RWPE2 (cell line): ENCODE measurements around the gene SLMAP.

Experiments
- ATAC-seq: fragments of 200-7000 bp; cut with Tn5 transposase; 3 replicates; pipeline ENCODE4 v1.9.1; 2021; ENCODE audit warnings: low read depth
- DNase-seq: peaks from one replicate; pipeline ENCODE4 v3.0.0-alpha.2; 2020; ENCODE audit warnings: low spot score
- H3K27ac ChIP-seq: fragments of 450-650 bp; 2 replicates; pipeline ENCODE4 v1.5.1; 2017; ENCODE audit warnings: mild to moderate bottlenecking; ENCODE audit not compliant: poor library complexity, severe bottlenecking
- H3K27me3 ChIP-seq: fragments of 250-450 bp; sonication (Bioruptor Pico); 2 replicates; pipeline ENCODE4 v1.5.1; 2021; ENCODE audit warnings: mild to moderate bottlenecking, moderate library complexity; ENCODE audit not compliant: insufficient read depth, poor library complexity, severe bottlenecking
- H3K36me3 ChIP-seq: fragments of 250-450 bp; sonication (Bioruptor Pico); 2 replicates; pipeline ENCODE4 v1.5.1; 2020; ENCODE audit warnings: low read depth, mild to moderate bottlenecking, moderate library complexity
- H3K4me1 ChIP-seq: fragments of 250-450 bp; sonication (Bioruptor Pico); 2 replicates; pipeline ENCODE4 v1.5.1; 2021; ENCODE audit warnings: mild to moderate bottlenecking, moderate library complexity; ENCODE audit not compliant: insufficient read depth, poor library complexity, severe bottlenecking
- H3K4me3 ChIP-seq: fragments of 250-450 bp; sonication (Bioruptor Pico); 2 replicates; pipeline ENCODE4 v1.5.1; 2021; ENCODE audit warnings: mild to moderate bottlenecking, moderate library complexity; ENCODE audit not compliant: severe bottlenecking
- H3K9me3 ChIP-seq: fragments of 250-450 bp; sonication (Bioruptor Pico); 2 replicates; pipeline ENCODE4 v1.5.1; 2021; ENCODE audit warnings: mild to moderate bottlenecking, moderate library complexity; ENCODE audit not compliant: severe bottlenecking
- CTCF ChIP-seq: fragments of 450-650 bp; IDR thresholded peaks from one replicate; pipeline ENCODE4 v1.5.1; 2017; ENCODE audit warnings: mild to moderate bottlenecking, moderate library complexity; ENCODE audit not compliant: poor library complexity, severe bottlenecking

Gene SLMAP

DNA sequence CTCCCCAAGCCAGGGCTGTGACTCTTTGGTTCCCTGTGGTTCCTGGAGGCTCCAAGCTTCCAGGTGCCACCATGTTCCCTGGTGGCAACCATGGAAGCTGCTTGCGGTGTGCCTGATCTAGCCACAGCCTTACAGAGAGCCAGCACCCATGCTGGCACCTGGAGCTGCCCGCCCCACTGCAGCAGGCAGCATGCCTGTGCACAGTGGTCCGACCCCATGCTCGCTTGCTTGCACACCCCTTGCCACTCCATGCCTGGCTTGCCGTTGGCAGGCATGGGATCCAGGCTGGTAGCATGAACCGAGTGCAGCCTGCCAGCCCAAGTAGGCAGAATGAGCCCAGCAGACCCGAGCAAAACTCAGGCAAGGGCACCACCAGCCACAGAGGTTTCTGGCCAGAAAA is 53.9 kb downstream of the SLMAP start:
- no peak for TF ChIP-seq CTCF
- Histone ChIP-seq H3K27me3 (no peaks in the 10 kb centered on the region), H3K27ac (no peak overlapping the region), H3K4me1 (peaks cover 6% of the 10 kb centered on the region), H3K36me3 (no peaks in the 10 kb centered on the region), H3K9me3 (no peaks in the 10 kb centered on the region), H3K4me3 (no peak overlapping the region)
- no peak for ATAC-seq
- DNase-seq = no peak

DNA sequence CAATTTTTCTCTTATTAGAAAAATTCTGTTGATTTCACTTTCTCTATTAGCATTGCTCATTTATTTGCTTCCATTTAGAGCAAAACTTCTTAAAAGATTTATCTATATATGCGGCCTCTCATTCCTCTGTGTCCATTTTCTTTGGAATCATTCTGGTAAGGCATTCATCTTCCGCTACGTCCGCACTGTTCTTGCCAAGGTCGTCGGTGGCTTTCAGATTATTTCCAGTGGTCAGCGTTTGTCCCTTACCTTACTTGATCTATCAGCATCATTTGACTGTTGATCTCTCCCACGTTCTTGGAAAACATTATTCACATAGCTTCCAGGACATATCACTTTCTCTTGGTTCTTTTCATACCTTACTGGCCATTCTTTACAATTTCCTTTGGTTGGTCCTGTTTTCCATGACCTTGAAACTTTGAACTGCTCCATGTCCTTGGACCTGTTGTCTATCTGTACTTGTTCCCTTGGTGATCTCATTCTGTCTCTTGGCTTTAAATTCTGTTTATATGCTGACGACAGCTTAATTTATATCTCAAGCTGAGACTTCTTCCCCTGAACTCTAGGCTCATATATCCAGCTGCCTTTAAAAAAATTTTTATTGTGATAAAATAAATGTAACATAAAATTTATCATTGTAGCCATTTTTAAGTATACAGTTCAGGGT is 54.5 kb downstream of the SLMAP start:
- no peak for DNase-seq
- no peaks in the 10 kb centered on the region for H3K9me3 ChIP-seq
- no peaks in the 10 kb centered on the region for H3K27me3 ChIP-seq
- no peak overlapping the region for H3K27ac ChIP-seq
- TF ChIP-seq CTCF = no peak
- no peak overlapping the region for H3K4me3 ChIP-seq
- ATAC-seq = no peak
- H3K36me3 ChIP-seq = no peaks in the 10 kb centered on the region
- H3K4me1 ChIP-seq = peaks cover under 1% of the 10 kb centered on the region

DNA sequence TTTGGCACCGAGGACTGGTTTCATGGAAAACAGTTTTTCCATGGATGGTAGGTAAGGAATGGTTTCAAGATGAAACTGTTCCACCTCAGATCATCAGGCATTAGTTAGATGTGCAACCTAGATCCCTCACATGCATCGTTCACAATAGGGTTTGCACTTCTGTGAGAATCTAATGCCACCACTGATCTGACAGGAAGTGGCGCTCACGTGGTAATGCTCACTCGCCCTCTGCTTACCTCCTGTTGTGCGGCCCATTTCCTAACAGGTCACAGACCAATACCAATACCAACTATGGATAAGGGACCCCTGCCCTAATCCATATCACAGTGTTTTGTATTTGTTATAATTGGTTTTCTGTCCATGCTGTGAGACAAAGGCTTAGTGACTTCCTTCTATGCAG is 58.9 kb downstream of the SLMAP start:
- TF ChIP-seq CTCF = no peak
- ATAC-seq (no peak), DNase-seq (no peak)
- no peaks in the 10 kb centered on the region for H3K27me3 ChIP-seq
- H3K36me3 ChIP-seq = no peaks in the 10 kb centered on the region
- no peak overlapping the region for H3K4me3 ChIP-seq
- H3K9me3 ChIP-seq = no peaks in the 10 kb centered on the region
- no peak overlapping the region for H3K27ac ChIP-seq
- peaks cover 6% of the 10 kb centered on the region for H3K4me1 ChIP-seq

GRCh38 chr3:57816471-57817095 is 60.5 kb downstream of the SLMAP start:
- ATAC-seq (peak; percentile 36; the same call in 1 of the 3 replicates), DNase-seq (no peak)
- Histone ChIP-seq H3K4me3 (no peak overlapping the region), H3K27ac (no peak overlapping the region), H3K27me3 (no peaks in the 10 kb centered on the region), H3K36me3 (no peaks in the 10 kb centered on the region), H3K9me3 (no peaks in the 10 kb centered on the region), H3K4me1 (peaks cover 9% of the 10 kb centered on the region)
- no peak for TF ChIP-seq CTCF

DNA sequence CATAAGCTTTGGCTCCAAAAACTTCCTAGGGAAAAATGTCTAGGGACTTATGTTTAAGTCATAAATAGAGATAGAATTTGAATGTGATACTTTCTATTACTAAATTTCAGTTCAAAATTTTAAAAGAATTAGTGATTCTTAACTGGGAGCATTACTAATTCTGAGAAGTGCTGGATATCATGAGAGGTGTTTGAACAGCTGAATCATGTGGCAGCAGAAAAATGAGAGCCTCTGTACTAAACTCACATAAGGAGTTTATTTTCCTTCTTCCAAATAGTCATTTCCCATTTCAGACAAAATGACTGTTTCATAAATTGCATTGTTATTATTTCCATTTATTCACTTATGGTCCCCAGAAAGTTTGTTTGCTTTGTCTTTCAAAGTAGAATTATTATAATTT is 62.7 kb downstream of the SLMAP start:
- no peak for TF ChIP-seq CTCF
- Histone ChIP-seq H3K4me1 (peaks cover 9% of the 10 kb centered on the region), H3K36me3 (no peaks in the 10 kb centered on the region), H3K27ac (no peak overlapping the region), H3K4me3 (no peak overlapping the region), H3K9me3 (no peaks in the 10 kb centered on the region), H3K27me3 (no peaks in the 10 kb centered on the region)
- DNase-seq (no peak), ATAC-seq (no peak)
